Stimulated activated CD4-positive, alpha-beta T cell treated with anti-CD3 and anti-CD28 coated beads, TNF-alpha, amount 100 ng/mL, for 48 hours (primary cell): ENCODE results near the gene HECTD4.

Source experiments
- DNase-seq, 3 donors: peaks; one replicate each; pipeline ENCODE4 v3.0.0-alpha.2; 2020; ENCODE audit warnings: low read depth in 3 of 3

HECTD4 gene

DNA sequence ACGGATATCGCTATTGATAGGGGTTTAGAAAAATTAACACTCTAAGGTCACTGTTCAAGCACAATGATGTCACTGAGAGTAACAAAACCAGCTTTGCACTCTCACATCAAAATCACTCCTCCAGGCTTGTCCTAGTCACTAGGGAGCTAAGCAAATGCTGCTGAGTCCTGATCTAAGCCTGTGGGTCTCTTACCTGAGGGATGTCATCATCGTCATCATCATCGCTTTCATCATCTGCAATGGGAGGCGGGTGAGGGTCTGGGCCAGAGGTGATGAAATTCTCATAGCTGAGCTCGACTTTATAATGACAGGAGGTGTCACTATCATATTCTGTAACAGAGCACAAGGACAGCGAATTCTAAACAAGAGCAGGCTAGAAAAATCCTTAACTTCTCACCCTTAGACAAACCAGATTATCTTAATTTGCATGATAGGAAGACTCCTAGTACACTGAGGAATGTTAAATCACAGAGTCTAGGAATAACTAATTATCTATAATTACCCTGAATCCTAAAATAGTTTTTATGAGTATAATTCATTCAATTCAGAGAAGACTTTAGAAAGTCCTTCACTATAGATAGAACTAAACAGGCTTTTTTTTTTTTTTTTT, 173.8 kb downstream of the HECTD4 start:
- no peak for DNase-seq

DNA sequence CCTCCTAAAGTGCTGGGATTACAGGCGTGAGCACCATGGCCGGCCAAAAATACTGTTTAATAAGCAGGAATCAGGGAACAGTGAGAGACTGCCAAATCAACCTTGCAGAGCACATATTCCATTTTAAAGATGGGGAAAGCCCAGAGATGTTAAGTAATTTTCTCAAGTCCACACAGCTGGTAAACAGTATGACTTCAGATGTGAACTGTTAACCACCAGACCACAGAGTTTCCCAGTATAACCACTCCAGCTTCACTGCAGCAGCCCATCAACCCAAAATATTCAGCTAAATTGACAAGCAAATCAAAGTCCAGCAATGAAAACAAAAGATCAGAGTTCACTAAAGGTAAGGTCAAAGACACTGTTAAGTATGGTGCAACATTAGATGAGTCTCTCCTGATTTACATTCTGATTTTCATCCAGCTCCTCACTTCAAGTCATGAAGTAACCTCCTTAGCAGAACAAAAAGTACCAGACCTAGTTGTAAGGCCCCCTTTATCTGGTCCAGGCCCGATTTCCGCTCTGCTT, 174.8 kb downstream of the HECTD4 start:
- no peak for DNase-seq

DNA sequence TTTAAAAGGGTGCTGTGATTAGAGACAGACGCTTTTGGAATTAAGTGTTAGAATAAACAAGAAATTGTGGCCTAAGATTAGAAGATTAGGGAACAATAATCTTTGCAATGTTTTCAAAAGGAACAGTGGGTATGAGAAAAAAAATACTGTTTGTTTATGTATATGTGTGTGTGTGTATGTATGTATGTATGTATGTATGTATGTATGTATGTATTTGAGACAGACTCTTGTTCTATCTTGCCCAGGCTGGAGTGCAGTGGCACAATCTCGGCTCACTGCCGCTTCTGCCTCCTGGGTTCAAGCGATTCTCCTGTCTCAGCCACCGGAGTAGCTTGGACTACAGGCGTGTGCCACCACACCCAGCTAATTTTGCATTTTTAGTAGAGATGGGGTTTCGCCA, 175.3 kb downstream of the HECTD4 start:
- no peak for DNase-seq

- no peak for DNase-seq
Observed at GRCh38 chr12:112199136-112199535, 183.1 kb downstream of the HECTD4 start.

GRCh38 chr12:112198120-112198733, 184.0 kb downstream of the HECTD4 start:
- peak; percentile 20 to 33 (median 27) for DNase-seq

DNA sequence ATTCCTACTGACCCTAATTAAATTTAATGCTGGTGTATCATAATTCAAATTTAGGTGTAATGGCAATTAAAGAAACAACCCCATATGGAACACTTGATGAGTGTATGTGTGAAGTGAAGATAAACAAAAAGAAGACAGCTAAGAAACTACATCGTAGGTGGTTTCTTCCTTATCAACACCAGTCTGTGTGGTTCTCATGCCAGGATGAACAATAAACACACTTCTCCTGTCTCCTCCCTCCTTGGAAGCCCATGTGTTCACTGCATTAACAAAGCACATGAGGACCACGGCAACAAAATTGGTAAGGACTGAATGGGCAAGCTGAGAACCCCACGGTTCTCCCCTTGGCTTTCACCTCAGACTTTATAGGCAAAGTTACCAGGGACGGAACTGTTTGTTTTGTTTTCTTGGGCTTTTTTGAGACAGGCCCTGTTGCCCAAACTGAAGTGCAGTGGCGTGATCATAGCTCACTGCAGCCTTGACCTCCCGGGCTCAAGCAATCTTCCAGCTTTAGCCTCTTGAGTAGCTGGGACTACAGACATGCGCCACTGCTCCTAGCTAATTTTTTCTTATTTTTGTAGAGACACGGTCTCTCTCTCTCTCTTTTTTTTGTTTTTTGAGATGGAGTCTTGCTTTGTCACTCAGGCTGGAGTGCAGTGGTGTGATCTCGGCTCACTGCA, 185.9 kb downstream of the HECTD4 start:
- no peak for DNase-seq

DNA sequence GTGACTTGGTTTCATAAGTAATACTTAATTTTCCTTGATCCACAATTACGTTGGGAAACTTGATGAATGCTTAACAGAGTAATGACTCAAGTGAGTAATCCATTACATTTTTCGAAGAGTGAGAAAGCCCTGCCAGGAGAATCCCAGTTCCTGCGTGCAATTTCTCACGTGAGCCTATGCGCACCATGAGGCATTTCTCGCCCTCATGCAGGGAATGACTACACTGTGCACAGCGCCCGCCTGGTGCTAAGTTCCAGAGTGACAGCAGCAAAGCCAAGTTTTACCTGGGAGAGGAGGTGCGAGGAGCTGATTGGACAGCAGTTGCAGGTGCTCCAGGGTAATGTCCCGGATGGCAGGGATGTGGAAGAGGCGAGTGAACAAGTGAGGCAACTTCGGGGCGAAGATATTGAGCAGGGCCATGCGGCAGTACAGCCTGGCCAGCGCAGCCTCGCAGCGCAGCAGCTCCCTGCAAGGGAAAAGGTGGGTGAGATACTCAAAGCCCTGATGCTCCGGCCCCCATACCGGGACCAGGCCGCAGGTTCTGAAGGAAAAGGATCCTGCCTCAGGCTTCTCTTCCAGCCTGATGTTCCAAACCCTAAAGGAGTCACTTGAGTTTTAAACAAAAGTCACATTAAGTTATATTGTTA, 187.5 kb downstream of the HECTD4 start:
- DNase-seq, result no peak

GRCh38 chr12:112192475-112192874, 189.8 kb downstream of the HECTD4 start:
- DNase-seq, result no peak

- no peak for DNase-seq
Observed at GRCh38 chr12:112191840-112192321, 190.3 kb downstream of the HECTD4 start.

- no peak for DNase-seq
Observed at GRCh38 chr12:112191201-112191600, 191.0 kb downstream of the HECTD4 start.

DNA sequence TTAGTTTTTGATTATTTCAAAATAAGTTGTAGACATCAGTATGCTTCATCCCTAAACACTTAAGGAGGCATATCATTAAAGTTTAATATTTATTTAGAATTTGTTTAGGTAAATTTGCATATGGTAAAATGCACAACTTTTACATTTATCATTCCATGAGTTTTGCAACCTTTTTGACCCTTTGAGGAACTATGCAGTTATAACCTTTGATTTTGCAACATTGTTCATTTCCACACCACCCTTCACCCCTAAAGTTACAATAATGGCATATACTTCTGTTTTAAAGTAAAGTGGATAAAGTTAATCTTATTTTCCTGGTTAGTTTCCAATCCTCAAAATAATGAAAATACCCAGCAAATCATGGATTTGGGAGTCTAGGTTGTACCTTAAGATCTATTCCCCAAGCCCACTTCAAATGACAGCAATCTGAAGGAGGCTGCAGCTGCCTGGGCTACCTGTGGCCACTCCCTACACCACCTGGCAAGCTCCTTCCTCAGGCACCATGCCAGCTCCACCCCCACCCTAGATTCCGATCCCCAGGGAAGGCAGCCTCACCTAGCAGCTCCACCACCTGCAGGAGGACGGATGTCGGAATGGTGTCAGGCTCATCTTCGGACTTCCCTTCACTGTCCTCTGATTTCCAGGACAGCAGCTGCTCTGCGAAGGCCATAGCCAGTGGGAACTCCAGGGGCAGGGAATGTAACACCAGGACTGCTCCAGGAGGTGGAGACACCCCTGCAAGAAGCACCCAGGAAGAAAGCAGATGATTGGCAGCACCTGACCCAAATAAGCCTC, 191.8 kb downstream of the HECTD4 start:
- DNase-seq, result no peak

GRCh38 chr12:112188130-112188830, 194.0 kb downstream of the HECTD4 start:
- no peak for DNase-seq

- no peak for DNase-seq
Observed at GRCh38 chr12:112185093-112185923, 196.9 kb downstream of the HECTD4 start.

DNA sequence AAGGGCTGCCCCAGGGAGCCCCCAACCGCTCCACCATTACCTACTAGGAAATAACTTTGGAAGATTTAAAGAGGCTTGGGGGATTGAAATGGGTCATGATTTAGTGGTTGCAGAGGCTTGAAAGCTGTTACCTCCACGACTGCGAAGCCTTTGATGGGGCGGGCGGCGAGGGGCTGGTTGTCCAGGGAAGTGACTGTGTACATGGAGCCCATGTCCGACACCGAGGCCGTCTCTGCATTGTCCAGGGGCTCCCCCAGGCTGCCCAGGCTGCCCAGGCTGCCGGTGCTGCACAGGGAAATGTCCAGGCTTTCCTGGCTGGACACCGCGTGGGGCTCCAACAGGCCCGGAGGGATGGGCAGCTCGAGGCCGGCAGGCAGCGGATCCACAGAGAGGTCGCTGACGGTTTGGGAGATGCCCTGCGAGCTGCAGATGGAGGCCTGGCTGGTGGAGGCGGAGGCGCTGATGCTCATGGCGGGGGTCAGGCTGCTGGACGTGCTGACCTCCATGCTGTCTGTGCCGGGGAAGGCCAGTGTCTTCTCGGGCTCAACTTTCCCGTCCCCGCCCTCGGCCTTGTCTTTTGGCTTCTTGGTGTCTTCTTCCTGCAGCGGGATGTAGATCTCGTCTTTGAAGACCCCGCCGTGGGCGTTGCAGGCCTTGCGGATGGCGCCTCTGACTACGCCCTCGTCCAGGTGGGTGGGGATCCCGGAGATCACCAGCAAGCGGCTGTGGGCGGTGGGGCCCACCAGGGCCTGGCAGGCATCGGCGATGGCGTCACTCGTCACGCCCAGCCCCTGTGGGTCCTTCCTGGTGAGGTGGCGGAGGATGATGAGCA, 198.0 kb downstream of the HECTD4 start:
- DNase-seq, result no peak

DNA sequence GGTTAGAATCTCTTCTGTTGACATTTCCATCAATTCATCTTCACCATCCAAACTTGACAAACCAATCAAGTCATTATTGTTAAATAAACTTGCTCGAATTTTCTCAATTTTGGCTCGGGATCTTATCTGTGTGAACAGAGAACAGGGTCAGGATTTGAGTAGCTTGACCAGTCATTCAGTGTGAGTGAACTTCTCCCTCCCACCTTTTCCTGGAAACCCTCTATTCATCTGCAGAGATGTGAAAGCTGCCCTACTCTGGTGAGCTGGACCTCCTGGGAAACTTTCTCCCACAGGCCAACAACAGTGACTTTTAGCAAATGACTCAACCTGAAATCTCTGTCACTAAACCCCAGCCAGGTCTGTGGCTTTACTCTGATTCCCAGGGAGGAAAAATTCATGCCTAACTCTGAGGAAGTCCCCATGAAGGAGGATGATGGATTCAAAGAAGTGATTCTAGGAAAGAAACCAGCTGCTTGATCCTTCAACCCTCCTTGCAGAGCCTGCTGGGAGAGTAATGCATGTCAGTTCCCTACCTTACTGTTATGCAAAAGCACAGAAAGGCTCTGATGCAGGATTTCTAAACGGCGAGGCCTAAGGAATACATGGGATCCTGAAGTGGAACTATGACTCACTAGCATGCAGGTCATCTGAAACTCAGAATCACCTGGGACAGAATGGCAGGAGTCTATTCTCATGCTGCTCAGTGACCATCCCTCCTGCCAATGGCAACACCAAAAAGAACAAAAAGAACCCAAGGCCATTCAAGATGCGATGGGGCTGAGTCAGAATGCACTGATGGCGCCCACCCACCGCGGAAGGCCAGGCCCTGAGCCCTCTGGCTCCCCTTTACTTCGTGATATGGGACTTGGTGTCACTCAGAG, 198.8 kb downstream of the HECTD4 start:
- peak; percentile 12 to 27 (median 22) for DNase-seq

DNA sequence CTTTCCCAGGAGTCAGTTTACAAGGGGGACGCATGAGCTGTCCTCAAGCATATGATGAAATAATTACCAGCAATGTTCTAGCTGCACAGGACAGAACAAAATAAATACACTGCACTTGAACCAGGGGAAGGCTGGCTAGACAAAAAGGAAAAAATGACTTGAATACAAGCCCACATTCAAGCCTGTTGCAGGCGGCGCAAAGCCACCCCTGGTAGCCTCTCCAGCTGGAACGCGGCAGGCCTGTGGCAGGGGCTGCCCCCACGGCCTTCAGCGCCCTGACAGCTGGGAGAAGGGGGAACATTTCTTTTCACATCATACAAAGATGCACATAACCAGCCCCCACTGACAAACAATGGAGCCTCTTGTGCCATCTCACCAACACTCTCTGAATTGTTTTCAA, 199.7 kb downstream of the HECTD4 start:
- DNase-seq, result no peak

DNA sequence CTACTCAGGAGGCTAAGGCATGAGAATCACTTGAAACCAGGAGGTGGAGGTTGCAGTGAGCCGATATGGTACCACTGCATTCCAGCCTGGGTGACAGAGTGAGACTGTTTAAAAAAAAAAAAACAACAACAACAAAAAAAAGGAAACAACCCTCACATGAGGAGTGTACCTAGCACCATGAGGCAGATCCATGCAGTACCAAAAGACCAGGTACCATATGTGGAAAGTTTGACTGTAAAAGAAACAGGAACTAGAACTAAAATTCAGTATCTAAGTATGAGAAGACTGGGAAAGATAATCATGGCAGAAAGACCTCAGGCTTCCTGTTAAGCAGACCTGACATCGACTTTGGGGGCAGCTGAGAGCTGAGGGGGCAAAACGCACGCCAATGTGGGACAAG, 201.8 kb downstream of the HECTD4 start:
- DNase-seq, result no peak

DNA sequence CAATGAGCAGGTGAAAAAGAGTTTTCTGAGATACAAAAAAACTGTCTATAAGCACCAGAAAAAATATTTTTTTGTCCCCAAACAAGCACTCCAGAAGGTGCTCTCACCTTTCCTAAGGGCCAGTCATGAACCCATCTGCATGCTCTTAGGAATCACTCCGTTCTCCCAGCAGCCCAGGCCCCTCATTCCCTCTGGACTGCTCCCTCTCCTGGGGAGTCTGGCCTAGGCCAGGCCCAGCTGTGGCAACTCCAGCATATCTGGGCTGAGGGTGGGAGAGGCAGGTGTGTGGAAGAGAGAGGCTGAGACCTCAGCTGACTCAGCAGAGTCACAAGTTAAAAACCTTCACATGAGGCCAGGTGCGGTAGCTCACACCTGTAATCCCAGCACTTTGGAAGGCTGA, 202.3 kb downstream of the HECTD4 start:
- DNase-seq, result no peak
